HL-60 (cell line): ENCODE results near the gene TCERG1.

ENCODE experiments used
- DNase-seq, 2 experiments: peaks; one replicate each; pipeline ENCODE4 v3.0.0-alpha.2; 2010 to 2020; ENCODE audit warnings: low read depth in 1 of 2, low spot score in 1 of 2
- H3K27ac ChIP-seq: fragments of 250-450 bp; sonication (Bioruptor Pico); replicated peaks from 2 replicates; pipeline ENCODE4 v1.5.1; 2020; ENCODE audit warnings: mild to moderate bottlenecking, moderate library complexity
- H3K27me3 ChIP-seq: fragments of 250-450 bp; sonication (Bioruptor Pico); 2 replicates; pipeline ENCODE4 v1.5.1; 2021; ENCODE audit warnings: mild to moderate bottlenecking, moderate library complexity; ENCODE audit not compliant: insufficient read depth, poor library complexity, severe bottlenecking
- H3K4me3 ChIP-seq: replicated peaks from 2 replicates; pipeline ENCODE4 v1.5.1; 2011; ENCODE audit warnings: mild to moderate bottlenecking, control low read depth, low read length; ENCODE audit not compliant: insufficient read depth
- GABPA ChIP-seq: IDR thresholded peaks from 2 replicates; pipeline ENCODE4 v1.6.1; 2012; ENCODE audit warnings: low read depth
- POLR2AphosphoS5 ChIP-seq: IDR thresholded peaks from 2 replicates; pipeline ENCODE4 v1.6.1; 2012; ENCODE audit warnings: low read depth
- SPI1 ChIP-seq: IDR thresholded peaks from 2 replicates; pipeline ENCODE4 v1.6.1; 2012; ENCODE audit warnings: low read depth, mild to moderate bottlenecking, borderline replicate concordance
- TF ChIP-seq, protein P1 (sequence below): IDR thresholded peaks from one replicate; pipeline ENCODE4 v1.5.1; 2011; ENCODE audit warnings: low read length, control low read depth, inconsistent platforms; ENCODE audit not compliant: insufficient read depth
- TF ChIP-seq, protein P2 (sequence below): IDR thresholded peaks from 2 replicates; pipeline ENCODE4 v1.6.1; 2012; ENCODE audit warnings: low read depth; ENCODE audit not compliant: insufficient replicate concordance

The TCERG1 gene

DNA sequence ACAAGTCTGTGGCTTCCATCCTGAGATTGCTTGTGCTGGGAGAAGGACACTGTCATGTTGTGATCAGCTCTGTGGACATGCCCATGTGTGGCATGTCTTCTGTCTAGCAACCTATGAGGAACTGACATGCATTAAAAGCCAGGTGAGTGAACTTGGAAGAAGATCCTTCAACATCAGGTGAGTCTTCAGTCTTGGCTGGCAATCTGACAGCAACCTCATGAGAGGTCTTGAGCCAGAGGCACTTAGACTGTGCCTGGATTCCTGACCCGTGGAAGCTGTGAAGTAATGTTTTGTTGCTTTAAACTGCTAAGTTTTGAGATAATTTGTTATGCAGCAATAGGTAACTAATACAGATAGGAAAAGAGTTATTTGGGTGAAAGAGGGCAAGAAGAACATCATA lies 6.8 kb upstream of the TCERG1 start:
- H3K27ac ChIP-seq, result no peak overlapping the region
- TF ChIP-seq GABPA, result no peak
- no peak for TF ChIP-seq POLR2AphosphoS5
- TF ChIP-seq, protein P1, sequence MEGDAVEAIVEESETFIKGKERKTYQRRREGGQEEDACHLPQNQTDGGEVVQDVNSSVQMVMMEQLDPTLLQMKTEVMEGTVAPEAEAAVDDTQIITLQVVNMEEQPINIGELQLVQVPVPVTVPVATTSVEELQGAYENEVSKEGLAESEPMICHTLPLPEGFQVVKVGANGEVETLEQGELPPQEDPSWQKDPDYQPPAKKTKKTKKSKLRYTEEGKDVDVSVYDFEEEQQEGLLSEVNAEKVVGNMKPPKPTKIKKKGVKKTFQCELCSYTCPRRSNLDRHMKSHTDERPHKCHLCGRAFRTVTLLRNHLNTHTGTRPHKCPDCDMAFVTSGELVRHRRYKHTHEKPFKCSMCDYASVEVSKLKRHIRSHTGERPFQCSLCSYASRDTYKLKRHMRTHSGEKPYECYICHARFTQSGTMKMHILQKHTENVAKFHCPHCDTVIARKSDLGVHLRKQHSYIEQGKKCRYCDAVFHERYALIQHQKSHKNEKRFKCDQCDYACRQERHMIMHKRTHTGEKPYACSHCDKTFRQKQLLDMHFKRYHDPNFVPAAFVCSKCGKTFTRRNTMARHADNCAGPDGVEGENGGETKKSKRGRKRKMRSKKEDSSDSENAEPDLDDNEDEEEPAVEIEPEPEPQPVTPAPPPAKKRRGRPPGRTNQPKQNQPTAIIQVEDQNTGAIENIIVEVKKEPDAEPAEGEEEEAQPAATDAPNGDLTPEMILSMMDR, result no peak
- no peak for TF ChIP-seq SPI1
- TF ChIP-seq, protein P2, sequence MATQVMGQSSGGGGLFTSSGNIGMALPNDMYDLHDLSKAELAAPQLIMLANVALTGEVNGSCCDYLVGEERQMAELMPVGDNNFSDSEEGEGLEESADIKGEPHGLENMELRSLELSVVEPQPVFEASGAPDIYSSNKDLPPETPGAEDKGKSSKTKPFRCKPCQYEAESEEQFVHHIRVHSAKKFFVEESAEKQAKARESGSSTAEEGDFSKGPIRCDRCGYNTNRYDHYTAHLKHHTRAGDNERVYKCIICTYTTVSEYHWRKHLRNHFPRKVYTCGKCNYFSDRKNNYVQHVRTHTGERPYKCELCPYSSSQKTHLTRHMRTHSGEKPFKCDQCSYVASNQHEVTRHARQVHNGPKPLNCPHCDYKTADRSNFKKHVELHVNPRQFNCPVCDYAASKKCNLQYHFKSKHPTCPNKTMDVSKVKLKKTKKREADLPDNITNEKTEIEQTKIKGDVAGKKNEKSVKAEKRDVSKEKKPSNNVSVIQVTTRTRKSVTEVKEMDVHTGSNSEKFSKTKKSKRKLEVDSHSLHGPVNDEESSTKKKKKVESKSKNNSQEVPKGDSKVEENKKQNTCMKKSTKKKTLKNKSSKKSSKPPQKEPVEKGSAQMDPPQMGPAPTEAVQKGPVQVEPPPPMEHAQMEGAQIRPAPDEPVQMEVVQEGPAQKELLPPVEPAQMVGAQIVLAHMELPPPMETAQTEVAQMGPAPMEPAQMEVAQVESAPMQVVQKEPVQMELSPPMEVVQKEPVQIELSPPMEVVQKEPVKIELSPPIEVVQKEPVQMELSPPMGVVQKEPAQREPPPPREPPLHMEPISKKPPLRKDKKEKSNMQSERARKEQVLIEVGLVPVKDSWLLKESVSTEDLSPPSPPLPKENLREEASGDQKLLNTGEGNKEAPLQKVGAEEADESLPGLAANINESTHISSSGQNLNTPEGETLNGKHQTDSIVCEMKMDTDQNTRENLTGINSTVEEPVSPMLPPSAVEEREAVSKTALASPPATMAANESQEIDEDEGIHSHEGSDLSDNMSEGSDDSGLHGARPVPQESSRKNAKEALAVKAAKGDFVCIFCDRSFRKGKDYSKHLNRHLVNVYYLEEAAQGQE, result no peak
- H3K4me3 ChIP-seq, result no peak overlapping the region
- DNase-seq, result no peak
- peaks cover 3% of the 10 kb centered on the region for H3K27me3 ChIP-seq

DNA sequence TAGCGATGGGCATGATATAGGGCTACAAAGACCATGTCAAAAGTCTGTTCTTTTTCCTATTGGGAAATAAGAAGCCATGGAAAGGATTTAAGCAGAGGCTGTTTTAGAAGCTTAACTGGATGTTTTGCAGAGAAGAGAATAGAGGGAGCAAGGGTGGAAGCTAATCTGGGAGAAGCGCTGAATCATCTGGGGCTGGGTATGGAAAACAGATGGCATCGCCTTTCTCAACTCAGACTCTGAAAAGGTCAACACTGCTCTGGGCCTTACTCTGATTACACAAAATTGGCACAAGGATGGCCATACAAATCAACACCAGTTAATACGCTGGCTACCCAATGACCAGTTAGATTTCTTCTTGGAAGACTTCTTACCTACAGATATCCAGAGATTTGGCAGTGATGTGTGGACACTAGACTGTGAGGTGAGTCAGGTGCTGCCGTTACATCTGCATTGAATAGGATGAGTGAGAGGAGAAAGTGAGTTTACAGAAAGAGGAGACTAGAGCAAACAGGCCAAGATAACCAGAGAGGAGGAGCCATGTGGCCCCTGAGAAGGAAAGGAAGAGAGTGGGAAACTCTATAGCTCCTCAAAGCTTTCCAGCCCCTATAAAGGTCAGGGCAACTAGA lies 6.2 kb upstream of the TCERG1 start:
- no peak overlapping the region for H3K4me3 ChIP-seq
- no peak for DNase-seq
- no peak overlapping the region for H3K27ac ChIP-seq
- TF ChIP-seq, protein P1, result no peak
- TF ChIP-seq GABPA, result no peak
- no peaks in the 10 kb centered on the region for H3K27me3 ChIP-seq

DNA sequence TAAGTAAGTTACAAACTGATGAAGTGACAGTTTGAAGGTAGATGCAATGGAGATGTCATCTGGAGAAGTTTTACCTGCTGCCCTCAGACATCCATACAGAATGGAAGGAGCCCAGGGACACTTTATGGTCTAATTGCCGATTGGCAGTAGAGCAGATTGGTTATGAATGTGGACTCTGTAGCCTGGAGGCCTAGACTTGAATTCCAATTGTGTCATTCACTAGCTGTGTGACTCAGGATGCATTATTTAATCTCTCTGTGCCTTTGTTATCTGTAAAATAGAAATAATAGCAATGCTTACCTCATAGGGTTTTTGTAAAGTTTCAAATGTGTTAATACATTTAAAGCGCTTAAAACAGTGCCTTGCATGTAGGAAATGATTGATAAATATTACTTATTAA lies 5.2 kb upstream of the TCERG1 start:
- no peak for DNase-seq
- Histone ChIP-seq H3K27me3 (no peaks in the 10 kb centered on the region), H3K4me3 (no peak overlapping the region), H3K27ac (no peak overlapping the region)
- TF ChIP-seq, protein P2, result no peak
- TF ChIP-seq, protein P1, result no peak
- TF ChIP-seq SPI1 (no peak), GABPA (no peak), POLR2AphosphoS5 (no peak)
